NCI-H1694 treated with DMSO at 0.1 percent for 48 hours (cell line): ENCODE results near the gene ESAM.
A peak's percentile ranks its signal among the peaks of the same experiment; 100 is the strongest.

Experiments
- DNase-seq: peaks from one replicate; lab custom pipeline; 2025; lab: John Stamatoyannopoulos, UW

The ESAM gene

GRCh38 chr11:124762105-124762623 is at the start of gene ESAM:
TSS of gene ESAM (minus strand) at chr11:124762290. CDS start at chr11:124762154, 136 bp downstream.
- DNase-seq: no peak

GRCh38 chr11:124811399-124812125 is 49.5 kb upstream of the ESAM start:
- DNase-seq: no peak

- no peak for DNase-seq
Measured at GRCh38 chr11:124807660-124808270, 45.7 kb upstream of the ESAM start.

- no peak for DNase-seq
Measured at GRCh38 chr11:124807201-124807600, 45.1 kb upstream of the ESAM start.

- no peak for DNase-seq
Measured at GRCh38 chr11:124804884-124805283, 42.8 kb upstream of the ESAM start.

- DNase-seq: no peak
Measured at GRCh38 chr11:124801636-124802312, 39.7 kb upstream of the ESAM start.

GRCh38 chr11:124801014-124801413 is 38.9 kb upstream of the ESAM start:
- DNase-seq: no peak

GRCh38 chr11:124800226-124800929 is 38.3 kb upstream of the ESAM start, which contains the start of gene MSANTD2:
TSS of gene MSANTD2 (minus strand) at chr11:124800406. CDS start at chr11:124800380, 26 bp downstream.
- DNase-seq: peak; percentile 24

GRCh38 chr11:124799348-124800225 is 37.5 kb upstream of the ESAM start:
- no peak for DNase-seq

- no peak for DNase-seq
Measured at GRCh38 chr11:124798991-124799347, 36.9 kb upstream of the ESAM start.

- no peak for DNase-seq
Measured at GRCh38 chr11:124796312-124796711, 34.2 kb upstream of the ESAM start.

GRCh38 chr11:124793466-124794278 is 31.6 kb upstream of the ESAM start:
- DNase-seq: no peak

- DNase-seq: no peak
Measured at GRCh38 chr11:124791626-124792341, 29.7 kb upstream of the ESAM start.

GRCh38 chr11:124788521-124788920 is 26.4 kb upstream of the ESAM start:
- DNase-seq: no peak

GRCh38 chr11:124784051-124784450 is 22.0 kb upstream of the ESAM start:
- no peak for DNase-seq

GRCh38 chr11:124783002-124783401 is 20.9 kb upstream of the ESAM start:
- DNase-seq: no peak

GRCh38 chr11:124779568-124779967 is 17.5 kb upstream of the ESAM start:
- DNase-seq: no peak

GRCh38 chr11:124778281-124778680 is 16.2 kb upstream of the ESAM start:
- DNase-seq: no peak

GRCh38 chr11:124776865-124777645 is 15.0 kb upstream of the ESAM start:
- DNase-seq: no peak
